ENCODE measurements around the gene MMP15.

- TF ChIP-seq CTCF (IDR thresholded peaks at IDR 0.05; ENCODE audit: low read depth, low read length) (no peak), EZH2phosphoT487 (IDR thresholded peaks at IDR 0.05; ENCODE audit: low read depth) (no peak)
Measured at GRCh38 chr16:58019866-58020538, 5.6 kb upstream of the MMP15 start.
